Measurements from ENCODE around the gene ANO8.

- TF ChIP-seq, protein P1, sequence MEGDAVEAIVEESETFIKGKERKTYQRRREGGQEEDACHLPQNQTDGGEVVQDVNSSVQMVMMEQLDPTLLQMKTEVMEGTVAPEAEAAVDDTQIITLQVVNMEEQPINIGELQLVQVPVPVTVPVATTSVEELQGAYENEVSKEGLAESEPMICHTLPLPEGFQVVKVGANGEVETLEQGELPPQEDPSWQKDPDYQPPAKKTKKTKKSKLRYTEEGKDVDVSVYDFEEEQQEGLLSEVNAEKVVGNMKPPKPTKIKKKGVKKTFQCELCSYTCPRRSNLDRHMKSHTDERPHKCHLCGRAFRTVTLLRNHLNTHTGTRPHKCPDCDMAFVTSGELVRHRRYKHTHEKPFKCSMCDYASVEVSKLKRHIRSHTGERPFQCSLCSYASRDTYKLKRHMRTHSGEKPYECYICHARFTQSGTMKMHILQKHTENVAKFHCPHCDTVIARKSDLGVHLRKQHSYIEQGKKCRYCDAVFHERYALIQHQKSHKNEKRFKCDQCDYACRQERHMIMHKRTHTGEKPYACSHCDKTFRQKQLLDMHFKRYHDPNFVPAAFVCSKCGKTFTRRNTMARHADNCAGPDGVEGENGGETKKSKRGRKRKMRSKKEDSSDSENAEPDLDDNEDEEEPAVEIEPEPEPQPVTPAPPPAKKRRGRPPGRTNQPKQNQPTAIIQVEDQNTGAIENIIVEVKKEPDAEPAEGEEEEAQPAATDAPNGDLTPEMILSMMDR (conservative IDR thresholded peaks at IDR 0.05; ENCODE audit: low read depth, low read length): no peak
- TF ChIP-seq EZH2 (IDR thresholded peaks at IDR 0.05; ENCODE audit: low read length, unreplicated experiment): no peak
These were observed 920 bp upstream of the ANO8 start for GRCh38 chr19:17335575-17335974.
